ENCODE results near the gene TRMU.

TRMU gene

GRCh38 chr22:46357711-46358520, 22.4 kb downstream of the TRMU start:
- DNase-seq: no peak

GRCh38 chr22:46358766-46359165, 23.3 kb downstream of the TRMU start:
- DNase-seq: no peak

- no peak for DNase-seq
Measured at GRCh38 chr22:46359362-46359761, 23.8 kb downstream of the TRMU start.

- DNase-seq: no peak
Measured at GRCh38 chr22:46360097-46360496, 24.6 kb downstream of the TRMU start.

GRCh38 chr22:46360891-46361290, 25.4 kb downstream of the TRMU start:
- DNase-seq: no peak

- DNase-seq: no peak
Measured at GRCh38 chr22:46361826-46362202, 26.3 kb downstream of the TRMU start.

- DNase-seq: no peak
Measured at GRCh38 chr22:46362203-46362933, 26.9 kb downstream of the TRMU start.

GRCh38 chr22:46362934-46363515, 27.5 kb downstream of the TRMU start:
- DNase-seq: no peak

GRCh38 chr22:46363611-46364321, 28.3 kb downstream of the TRMU start:
- no peak for DNase-seq

GRCh38 chr22:46364341-46365165, 29.0 kb downstream of the TRMU start:
- DNase-seq: no peak

- DNase-seq: no peak
Measured at GRCh38 chr22:46365166-46365624, 29.7 kb downstream of the TRMU start.

GRCh38 chr22:46366327-46366731, 30.8 kb downstream of the TRMU start:
- DNase-seq: no peak

- no peak for DNase-seq
Measured at GRCh38 chr22:46366801-46367706, 31.5 kb downstream of the TRMU start.

- DNase-seq: peak; percentile 73
Measured at GRCh38 chr22:46367707-46368191, 32.2 kb downstream of the TRMU start.

- DNase-seq: no peak
Measured at GRCh38 chr22:46368422-46368821, 32.9 kb downstream of the TRMU start.

GRCh38 chr22:46368871-46369715, 33.6 kb downstream of the TRMU start:
- DNase-seq: no peak

GRCh38 chr22:46369716-46370583, 34.4 kb downstream of the TRMU start:
- no peak for DNase-seq

- DNase-seq: no peak
Measured at GRCh38 chr22:46370584-46371291, 35.2 kb downstream of the TRMU start.
